ENCODE results near the gene TPO.

GRCh38 chr2:1561259-1561658 is 148.0 kb downstream of the TPO start:
- TF ChIP-seq POLR2AphosphoS5 (IDR thresholded peaks at IDR 0.05; ENCODE audit: low read depth, low read length): no peak
- no peak for TF ChIP-seq TAF1 (IDR thresholded peaks at IDR 0.05; ENCODE audit: borderline replicate concordance, insufficient read depth, low read length)
- no peak for TF ChIP-seq REST (IDR thresholded peaks at IDR 0.05; ENCODE audit: insufficient read depth in 1 of 2, low read depth in 2 of 2, low read length in 2 of 2)
- no peak for TF ChIP-seq SIN3A (IDR thresholded peaks at IDR 0.05; ENCODE audit: borderline replicate concordance, insufficient read depth, low read length)

Measured in PFSK-1 (cell line).